Astrocyte of the hippocampus (primary cell): ENCODE data around the gene SARNP.

Experiments used
- DNase-seq: peaks from one replicate; pipeline ENCODE4 v3.0.0; 2011; ENCODE audit warnings: low read depth, low spot score

The SARNP gene

DNA sequence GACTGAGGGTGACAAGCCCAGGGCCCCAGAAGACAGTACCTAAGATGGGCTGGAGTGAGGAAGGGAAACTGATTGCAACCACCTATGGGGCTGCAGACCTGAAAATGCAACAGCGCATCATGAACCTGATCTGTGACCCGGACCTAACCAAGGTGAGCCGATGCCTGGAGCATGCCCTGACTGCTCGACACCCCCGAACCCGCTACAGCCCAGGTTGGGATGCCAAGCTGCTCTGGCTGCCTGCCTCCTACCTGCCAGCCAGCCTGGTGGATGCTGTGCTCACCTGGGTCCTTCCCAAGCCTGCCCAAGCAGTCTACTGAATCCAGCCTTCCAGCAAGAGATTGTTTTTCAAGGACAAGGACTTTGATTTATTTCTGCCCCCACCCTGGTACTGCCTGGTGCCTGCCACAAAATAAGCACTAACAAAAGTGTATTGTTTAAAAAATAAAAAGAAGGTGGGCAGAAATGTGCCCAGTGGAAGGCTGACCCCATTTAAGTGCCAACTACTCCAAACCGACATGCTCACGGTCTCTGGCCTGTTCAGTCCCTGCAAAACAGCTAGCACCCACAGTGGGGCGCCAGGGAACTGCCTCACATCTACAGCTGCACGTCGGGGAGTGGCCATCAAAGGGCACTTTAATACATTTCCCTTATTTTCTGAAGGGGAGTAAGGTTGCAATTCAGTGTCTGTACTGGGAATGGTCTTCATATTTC, 93.1 kb downstream of the SARNP start:
- peak; percentile 78 for DNase-seq

DNA sequence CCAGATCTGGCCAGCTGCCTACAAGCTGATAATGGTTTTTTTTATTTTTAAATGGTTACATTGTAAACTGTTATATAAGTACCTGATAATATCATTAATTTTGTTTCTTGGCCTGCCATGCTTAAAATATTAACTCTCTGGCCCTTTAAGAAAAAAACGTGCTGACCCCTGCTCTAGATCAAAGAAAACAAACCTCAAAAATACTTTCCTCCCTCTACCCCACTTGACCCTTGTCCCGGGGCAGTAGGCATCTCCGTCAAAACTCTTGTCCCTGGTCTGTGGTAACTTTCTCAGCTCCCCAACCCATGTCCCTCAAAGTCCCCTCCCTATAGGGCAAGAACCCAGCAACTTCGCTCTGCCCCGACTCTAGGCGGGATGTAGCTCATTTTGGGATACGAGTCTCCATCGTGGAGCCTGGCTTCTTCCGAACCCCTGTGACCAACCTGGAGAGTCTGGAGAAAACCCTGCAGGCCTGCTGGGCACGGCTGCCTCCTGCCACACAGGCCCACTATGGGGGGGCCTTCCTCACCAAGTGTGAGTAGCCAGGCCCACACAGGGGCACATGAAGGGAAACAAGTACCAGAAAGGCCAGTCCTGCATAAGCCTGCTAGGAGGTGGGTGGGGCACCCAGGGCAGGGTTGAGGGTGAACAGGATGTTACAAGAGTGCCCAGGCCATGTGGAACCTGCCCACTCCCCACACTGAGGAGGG, 93.9 kb downstream of the SARNP start:
- DNase-seq, result no peak

DNA sequence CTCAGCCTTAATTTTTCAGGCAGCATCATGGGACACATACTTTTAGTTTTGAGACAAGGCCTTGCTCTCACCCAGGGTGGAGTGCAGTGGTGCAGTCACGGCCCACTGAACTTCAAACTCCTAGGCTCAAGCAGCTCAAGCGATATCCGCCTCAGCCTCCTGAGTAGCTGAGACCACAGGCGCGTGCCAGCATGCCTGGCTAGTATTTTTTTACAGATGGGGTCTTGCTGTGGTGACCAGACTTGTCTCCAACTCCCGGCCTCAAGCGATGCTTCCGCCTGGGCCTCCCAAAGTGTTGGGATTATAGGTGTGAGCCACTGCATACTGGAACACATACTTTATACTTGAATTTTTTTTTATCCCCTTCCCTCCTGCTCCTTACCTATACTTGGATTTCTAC, 94.6 kb downstream of the SARNP start:
- DNase-seq, result no peak

DNA sequence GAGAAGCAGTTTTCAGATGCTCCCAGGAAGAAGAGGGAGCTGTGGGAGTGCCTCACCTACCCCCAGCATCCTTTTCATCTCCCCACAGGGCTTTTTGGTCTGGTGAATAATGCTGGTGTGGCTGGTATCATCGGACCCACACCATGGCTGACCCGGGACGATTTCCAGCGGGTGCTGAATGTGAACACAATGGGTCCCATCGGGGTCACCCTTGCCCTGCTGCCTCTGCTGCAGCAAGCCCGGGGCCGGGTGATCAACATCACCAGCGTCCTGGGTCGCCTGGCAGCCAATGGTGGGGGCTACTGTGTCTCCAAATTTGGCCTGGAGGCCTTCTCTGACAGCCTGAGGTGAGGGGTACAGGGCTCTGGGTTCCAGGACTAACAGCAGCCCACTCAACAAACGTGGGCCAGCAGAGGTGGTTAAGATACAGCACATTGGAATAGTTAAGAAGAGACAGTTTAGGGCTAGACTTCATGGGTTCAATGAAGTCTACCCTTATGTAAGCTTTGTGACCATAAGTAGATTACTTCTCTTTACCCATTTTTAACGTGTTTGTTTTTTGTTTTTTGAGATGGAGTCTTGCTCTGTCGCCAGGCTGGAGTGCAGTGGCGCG, 95.8 kb downstream of the SARNP start:
- no peak for DNase-seq

DNA sequence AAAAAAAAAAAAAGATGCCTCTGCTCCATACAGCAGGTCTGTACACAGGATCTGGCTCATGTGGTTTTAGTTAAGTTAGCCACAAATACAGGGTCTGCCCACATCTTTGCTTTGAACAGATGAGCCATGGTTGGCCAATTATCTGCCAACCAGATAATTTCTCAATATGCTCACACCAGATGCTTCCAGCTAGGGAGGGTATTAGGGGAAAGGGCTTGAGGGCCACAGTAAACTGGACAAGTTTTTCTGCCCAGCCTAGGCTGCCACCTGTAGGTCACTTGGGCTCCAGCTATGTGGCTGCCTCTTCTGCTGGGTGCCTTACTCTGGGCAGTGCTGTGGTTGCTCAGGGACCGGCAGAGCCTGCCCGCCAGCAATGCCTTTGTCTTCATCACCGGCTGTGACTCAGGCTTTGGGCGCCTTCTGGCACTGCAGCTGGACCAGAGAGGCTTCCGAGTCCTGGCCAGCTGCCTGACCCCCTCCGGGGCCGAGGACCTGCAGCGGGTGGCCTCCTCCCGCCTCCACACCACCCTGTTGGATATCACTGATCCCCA, 96.6 kb downstream of the SARNP start:
- DNase-seq, result peak; percentile 95

DNA sequence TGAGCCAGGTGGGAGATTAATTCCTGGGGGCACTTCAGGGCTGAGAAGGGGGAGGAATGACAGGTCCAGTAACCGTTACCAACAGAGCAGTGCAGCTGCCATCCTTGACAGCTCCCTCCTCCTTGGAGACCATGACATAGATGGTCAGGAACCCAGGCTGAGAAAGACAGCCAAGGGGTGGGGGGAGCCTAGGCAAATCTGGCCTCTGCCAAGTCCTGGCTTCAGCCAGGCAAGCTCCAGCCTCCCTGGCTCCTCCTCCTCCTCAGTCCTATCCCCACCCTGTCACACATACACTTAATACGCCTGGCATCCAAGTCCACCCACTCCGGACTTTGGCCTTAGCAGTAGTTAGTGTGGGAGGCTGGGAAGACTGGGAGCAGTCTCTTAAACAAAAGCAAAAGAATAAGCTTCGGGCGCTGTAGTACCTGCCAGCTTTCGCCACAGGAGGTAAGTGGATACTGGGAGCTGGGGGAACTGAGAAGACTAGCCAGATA, 97.4 kb downstream of the SARNP start, which contains the start of gene RDH5:
Gene RDH5 (plus strand): TSS at position 323 of the 494 bp plus-strand sequence. CDS start 792 bp downstream, outside the sequence.
- DNase-seq, result peak; percentile 79

DNA sequence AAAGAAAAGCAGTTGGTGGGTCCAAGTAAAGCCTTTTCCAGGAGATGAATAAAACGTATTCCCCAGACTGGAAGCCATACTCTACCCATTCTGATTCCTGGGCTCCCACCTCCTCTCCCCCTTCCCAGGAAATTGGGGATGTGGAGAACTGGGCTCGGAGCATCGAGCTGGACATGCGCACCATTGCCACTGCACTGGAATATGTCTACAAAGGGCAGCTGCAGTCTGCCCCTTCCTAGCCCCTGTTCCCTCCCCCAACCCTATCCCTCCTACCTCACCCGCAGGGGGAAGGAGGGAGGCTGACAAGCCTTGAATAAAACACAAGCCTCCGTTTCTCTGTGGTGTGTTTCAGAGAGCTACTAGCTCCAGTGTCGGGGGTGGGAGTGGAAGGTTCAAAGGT, 98.2 kb downstream of the SARNP start:
- DNase-seq, result no peak

DNA sequence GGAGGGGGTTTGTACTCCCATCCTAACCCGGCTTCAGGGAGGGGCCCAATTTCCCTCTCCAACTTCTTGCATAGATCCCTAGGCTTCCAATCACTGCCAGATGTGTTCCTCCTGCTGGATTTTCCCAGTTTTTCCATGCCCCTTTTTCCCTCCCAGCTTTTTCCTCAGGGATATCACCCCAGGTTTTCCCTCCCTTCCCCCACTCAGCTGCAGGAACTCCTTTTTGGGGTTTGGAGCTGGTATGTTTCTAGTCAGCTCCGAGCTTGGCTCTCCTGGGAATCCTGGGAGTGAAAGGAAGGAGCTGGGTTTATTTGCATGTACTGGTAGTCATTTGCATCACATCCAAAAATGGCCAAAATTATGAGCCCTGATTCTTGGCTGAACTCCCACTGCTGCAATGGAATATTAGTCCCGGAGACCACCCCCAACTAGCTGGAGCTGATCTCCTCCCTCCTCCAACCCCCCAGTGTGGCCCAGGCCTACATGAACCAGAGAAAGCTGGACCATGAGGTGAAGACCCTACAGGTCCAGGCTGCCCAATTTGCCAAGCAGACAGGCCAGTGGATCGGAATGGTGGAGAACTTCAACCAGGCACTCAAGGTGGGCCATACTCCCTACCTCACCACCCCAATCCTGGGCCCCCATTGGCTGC, 98.8 kb downstream of the SARNP start:
- DNase-seq, result no peak

DNA sequence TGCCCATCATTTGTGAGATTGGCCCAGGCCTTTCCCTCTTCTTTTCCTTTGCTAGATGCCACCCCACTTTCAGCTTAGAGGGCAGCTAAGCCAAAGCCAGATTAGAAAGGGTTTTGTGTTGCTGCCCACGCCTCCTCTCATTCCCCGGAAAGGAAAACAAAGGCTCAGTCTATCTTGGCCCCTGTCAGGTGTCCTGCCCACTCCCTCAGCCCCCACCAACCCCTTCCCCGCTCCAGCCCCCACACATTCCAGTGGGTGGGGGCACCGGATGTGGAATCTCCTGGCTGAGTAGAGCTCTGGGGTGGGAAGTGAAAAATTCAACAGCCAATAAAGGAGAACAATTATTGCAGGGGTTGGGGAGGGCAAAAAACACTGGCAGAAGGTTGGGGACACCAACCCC, 99.5 kb downstream of the SARNP start:
- DNase-seq, result peak; percentile 72

DNA sequence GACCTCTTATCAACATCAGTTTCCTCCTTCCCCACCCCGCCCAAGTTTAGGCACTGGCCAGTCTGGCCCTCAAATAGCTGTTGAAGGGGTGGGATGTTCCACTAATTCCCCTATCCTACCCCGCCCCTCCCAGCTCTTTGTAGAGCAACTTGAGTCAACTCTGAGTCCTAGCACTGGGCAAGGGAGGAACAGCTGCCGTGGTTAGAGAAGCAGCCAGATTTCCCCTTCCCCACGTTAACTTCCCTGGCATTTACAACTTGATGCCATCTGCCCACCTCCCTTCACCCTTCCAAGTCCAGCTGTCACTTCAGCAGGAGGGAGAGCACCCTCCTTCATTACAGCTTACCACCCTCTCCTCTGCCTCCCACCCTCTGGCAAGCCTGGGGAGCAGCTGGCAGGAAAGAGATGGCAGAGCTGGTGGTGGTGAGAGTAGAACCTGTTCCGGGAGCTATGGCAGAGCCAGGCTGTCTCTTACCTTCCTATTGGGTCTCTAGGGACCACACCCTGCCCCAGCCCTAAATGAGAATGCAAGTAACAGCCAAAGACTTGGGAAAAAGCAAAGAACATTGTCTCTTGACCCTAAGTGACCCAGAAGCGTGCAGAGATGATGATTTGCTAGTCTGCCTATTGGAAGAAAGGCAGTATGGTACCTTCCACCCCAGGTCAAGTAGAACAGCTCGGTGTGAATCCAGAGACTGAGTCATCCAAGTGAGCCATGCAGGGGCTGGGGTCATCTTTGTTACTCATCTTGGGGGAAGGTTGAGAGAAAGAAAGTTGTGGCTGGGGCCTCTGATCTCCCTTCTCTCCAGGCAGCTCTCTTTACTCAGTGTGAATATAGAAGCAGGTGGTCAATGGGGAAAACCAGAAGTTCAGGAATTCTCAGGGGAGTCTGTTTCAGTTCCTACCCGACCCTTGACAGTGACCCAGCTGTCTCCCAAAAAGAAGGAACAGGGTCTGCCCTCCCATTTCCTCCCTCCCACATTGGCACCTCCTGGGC, 100.2 kb downstream of the SARNP start:
- DNase-seq, result peak; percentile 55

DNA sequence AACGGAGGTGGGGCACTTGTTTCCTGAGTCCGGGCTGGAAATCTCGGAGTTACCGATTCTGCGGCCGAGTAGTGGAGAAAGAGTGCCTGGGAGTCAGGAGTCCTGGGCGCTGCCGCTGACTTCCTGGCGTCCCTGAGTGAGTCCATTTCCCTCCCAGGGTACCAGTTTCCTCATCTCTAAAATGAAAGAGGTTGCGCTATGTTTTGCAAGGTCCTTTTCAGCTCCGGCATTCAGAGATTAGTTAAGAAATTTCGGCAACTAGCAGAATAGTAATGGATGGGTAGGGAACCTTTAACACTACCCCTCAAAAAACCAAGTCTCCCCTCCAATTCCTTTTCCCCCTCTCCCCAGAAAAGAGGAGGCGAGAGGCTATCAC, 101.0 kb downstream of the SARNP start:
- DNase-seq, result no peak

DNA sequence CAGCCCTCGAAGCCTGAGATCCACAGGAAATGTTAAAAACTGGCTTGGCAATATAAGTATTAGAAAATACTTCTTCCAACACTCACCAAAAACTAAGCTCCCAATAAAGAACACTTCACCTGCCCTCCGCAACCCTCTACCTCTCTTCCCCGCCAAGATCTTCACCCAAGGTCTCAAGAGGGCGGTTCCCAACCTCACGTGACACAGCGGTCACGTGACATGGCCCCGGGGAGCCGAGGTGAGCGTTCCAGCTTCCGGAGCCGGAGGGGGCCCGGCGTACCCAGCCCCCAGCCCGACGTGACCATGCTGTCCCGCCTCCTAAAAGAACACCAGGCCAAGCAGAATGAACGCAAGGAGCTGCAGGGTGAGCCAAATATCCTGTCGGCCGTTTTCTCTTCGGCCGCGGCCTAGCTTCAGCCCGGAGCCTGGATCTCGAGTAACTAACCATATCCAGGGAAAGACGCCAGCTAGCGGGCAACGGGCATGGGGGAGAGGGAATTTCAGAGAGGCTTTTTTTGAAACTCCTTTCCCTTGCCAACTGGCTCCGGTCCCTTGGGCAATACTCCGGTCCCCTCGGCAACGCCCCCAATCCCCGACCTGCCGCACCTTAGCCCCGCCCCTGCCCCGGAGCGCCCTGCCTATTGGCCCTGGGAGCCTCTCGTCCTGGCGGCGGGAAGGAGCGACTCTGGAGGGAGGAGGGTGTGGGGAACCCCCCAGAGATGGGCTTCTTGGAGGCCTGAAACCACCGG, 101.5 kb downstream of the SARNP start, which contains the start of gene BLOC1S1:
Gene BLOC1S1 (plus strand): TSS at position 214 of the 749 bp plus-strand sequence. CDS start 6 bp downstream, at position 220.
- DNase-seq, result peak; percentile 98

DNA sequence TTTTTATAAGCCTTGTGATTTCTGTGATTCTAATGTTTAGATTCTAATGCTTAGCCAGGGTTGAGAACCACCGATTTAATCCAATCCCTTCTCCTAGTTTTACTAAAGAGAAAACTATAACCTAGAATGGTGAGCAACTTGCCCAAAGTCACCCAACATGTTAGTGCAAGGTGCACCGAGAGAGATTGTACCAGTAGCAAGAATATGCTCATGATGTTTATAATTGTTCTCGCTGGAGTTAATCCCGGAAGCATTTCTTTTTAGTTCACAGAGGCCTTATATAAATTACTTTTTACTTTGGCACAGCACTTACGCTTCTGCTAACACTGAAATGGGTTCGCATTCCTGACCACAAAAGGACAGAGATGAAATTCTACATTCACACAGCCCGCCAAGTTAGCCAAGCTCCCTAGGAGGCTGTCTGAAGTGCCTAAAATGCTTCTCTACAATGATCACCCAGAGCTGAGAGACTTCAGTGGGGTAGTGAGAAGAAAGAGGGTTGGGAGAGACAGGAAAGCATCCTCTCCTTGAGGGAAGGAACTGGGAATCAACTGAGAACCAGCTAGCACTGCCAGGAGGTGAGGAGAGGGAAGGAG, 102.3 kb downstream of the SARNP start:
- DNase-seq, result peak; percentile 40

DNA sequence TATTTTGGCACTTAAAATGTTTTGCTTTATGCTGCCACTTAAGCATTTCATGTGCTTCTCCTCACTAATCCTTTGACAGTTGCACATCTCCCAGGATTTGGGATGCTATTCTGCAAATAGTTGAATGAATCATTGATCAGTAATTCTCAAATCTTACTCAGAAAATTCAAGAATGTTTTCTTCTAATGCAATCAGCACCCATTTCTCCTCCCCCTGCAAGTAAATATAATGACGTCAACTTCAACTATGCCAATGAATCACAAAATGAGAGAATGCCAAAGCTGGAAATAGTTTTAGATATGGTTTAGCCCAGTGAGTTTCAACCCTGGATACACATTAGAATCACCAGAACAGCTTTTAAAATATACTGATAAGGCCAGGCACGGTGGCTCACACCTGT, 103.8 kb downstream of the SARNP start:
- DNase-seq, result peak; percentile 71

DNA sequence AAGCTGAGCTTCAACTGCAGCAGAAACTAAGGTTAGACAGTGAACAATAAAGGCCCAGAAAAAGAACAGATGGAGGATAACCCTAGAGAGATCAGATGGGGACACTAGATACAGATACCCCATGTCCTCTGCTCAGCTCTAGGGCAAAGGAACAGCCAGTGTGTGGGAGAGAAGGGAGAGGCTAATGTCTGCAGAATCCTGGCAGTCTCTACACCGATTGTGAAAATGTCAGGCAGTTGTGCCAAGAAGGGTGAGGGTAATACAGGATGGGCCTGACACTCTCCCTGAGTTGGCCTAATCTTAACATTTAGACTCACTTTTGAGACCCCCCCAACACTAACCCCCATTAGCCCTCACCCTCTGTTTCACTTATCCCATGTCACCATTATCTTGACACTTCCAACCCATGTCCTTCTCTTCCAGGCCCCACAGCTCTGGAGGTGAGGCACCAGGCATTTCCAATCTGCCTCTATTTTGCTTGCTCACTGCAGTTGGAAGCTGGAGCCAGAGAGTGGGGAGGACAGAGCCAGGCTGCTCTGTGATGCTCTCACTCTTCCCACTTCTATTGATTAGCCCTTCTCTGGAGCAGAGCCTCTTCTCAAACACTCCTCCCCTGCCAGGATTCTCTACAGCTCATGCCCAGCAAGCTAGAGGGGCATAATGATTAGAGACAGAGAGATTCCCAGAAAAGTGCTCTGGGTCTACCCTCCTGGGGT, 104.7 kb downstream of the SARNP start:
- no peak for DNase-seq

DNA sequence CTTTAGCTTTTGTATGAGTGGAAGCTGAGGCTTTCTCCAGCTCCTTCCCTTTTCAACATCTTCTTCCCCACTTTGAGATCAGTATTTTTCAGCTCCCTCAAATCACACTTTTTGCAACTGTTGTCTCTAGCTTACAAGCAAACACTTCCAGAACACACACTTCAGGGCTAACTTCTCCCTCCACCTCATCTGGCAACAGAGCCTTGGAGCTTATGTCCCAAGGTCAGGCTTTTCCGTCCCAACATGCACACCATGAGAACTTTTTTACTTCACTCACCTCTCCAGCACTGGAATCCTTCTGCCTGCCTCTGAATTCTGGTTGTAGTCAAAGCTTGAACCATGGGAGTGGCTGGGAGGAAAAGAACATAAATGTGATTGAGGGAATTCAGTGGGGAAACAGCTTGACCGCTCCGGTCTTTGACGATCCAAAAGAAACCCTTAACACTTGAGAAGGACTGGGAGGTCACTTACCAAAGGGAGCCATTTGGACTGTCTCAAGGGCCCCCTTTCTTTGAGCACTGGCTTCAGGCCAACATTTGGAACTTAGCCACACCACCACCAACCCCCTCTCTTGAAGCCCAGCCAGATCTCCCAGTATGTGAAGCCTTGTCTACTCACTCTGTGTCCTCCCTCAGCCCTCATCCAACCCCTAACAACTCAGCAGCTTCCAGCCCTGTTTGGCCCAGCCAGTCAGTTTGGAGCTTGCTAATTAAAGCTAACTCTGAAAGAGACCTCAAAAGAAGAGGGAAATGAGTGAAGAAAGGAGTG, 105.6 kb downstream of the SARNP start:
- no peak for DNase-seq

DNA sequence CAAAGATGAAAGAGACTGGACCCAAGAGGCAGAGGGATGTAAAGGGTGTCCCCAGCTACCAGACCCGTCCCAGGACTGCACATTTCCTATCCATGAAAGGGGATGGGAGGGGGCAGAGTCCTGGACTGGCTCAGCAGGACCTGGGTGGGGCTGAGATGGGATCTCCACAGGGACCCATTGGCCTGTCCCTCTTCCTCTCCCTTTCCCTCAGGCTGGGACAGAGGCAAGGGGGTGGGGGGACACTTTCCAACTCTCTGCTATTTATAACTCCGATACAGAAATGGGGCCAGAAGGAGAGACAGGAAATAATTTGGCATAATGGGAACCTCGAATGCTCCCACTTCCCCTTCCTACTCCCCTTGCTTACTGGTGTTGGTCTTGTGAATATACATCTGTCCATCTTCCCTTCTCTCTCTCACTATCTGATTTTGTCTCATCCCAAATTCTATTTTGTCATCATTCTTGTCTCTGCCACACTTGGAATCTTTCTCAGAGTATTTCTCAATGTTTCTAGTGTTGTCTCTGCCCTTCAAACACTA, 108.8 kb downstream of the SARNP start:
- DNase-seq, result no peak
